Gastrocnemius medialis (tissue), 4 donors: ENCODE measurements around the gene HEXD. TPM values are rescaled to one million over a fixed set of nuclear protein-coding genes. Genes with fewer than 3 reads are reported as not detected.
A peak's percentile ranks its signal among the peaks of the same experiment; 100 is the strongest.

Experiments
- ATAC-seq, 2 donors: fragments of 150-250 bp; one replicate each; pipeline ENCODE4 v1.9.1; 2016
- DNase-seq, 2 donors: peaks; one replicate each; pipeline ENCODE4 v3.0.0-alpha.2; 2019
- H3K27ac ChIP-seq, 4 donors: fragments of 200-600 bp; sonication (generic); 1 replicate in 1 of 4; 2 replicates in 3 of 4; pipeline ENCODE4 v1.5.1; 2016 to 2018; ENCODE audit warnings: mild to moderate bottlenecking in 2 of 4, moderate library complexity in 1 of 4
- H3K27me3 ChIP-seq, 3 donors: fragments of 200-600 bp; sonication (generic) in 2 of 3; 1 replicate in 1 of 3; 2 replicates in 2 of 3; pipeline versions ENCODE4 v1.5.1 to v1.6.0; 2016 to 2019; ENCODE audit warnings: mild to moderate bottlenecking in 1 of 3, moderate library complexity in 1 of 3
- H3K36me3 ChIP-seq, 2 donors: fragments of 200-600 bp; sonication (generic) in 1 of 2; one replicate each; pipeline ENCODE4 v1.5.1; 2017 to 2018
- H3K4me1 ChIP-seq, 2 donors: fragments of 200-600 bp; sonication (generic) in 1 of 2; one replicate each; pipeline ENCODE4 v1.5.1; 2016 to 2017; ENCODE audit warnings: mild to moderate bottlenecking in 2 of 2
- H3K4me3 ChIP-seq, 4 donors: fragments of 200-600 bp; sonication (generic) in 3 of 4; 1 replicate in 1 of 4; 2 replicates in 3 of 4; pipeline ENCODE4 v1.5.1; 2016 to 2019; ENCODE audit warnings: mild to moderate bottlenecking in 2 of 4
- H3K9me3 ChIP-seq, 3 donors: fragments of 200-600 bp; sonication (generic) in 2 of 3; 1 replicate in 1 of 3; 2 replicates in 2 of 3; pipeline ENCODE4 v1.5.1; 2016 to 2019
- POLR2A ChIP-seq, 2 donors: fragments of 450-650 bp; IDR thresholded peaks; one replicate each; pipeline ENCODE4 v1.6.1; 2017; ENCODE audit warnings: antibody characterized with exemption in 2 of 2, mild to moderate bottlenecking in 2 of 2, moderate library complexity in 2 of 2
- in situ Hi-C, 4 donors: fragments of 200-750 bp; cut with MboI; loops; one replicate each; pipeline versions ENCODE4 v1.15.0 to v1.8.0; 2017; ENCODE audit warnings: low sequenced_read_pairs in 4 of 4
- intact Hi-C: fragments of 100-400 bp; cut with DNase I; formaldehyde crosslinking; loops from one replicate; pipeline ENCODE4 v1.15.1; 2023; ENCODE audit warnings: low total_unique reads
- total RNA-seq, 4 donors: library from RNA; depleted of rRNA; stranded (reverse); fragments of >200 nt; gene quantifications; one replicate each; pipeline versions ENCODE4 v1.1.0 to v1.2.3, GENCODE V29; 2016
- TF ChIP-seq, protein P1 (sequence below), 5 experiments: fragments of 450-650 bp in 3 of 5; fragments of 200-600 bp in 2 of 5; sonication (generic) in 2 of 5; IDR thresholded peaks in 4 of 5; conservative IDR thresholded peaks in 1 of 5; 1 replicate in 4 of 5; 2 replicates in 1 of 5; pipeline ENCODE4 v1.5.1; 2016 to 2019; ENCODE audit warnings: antibody characterized with exemption in 5 of 5, mild to moderate bottlenecking in 3 of 5, moderate library complexity in 3 of 5

HEXD gene
- total RNA-seq, 4 donors from 2014 or later, result 15.5 to 35.1 (median 22.5) TPM

DNA sequence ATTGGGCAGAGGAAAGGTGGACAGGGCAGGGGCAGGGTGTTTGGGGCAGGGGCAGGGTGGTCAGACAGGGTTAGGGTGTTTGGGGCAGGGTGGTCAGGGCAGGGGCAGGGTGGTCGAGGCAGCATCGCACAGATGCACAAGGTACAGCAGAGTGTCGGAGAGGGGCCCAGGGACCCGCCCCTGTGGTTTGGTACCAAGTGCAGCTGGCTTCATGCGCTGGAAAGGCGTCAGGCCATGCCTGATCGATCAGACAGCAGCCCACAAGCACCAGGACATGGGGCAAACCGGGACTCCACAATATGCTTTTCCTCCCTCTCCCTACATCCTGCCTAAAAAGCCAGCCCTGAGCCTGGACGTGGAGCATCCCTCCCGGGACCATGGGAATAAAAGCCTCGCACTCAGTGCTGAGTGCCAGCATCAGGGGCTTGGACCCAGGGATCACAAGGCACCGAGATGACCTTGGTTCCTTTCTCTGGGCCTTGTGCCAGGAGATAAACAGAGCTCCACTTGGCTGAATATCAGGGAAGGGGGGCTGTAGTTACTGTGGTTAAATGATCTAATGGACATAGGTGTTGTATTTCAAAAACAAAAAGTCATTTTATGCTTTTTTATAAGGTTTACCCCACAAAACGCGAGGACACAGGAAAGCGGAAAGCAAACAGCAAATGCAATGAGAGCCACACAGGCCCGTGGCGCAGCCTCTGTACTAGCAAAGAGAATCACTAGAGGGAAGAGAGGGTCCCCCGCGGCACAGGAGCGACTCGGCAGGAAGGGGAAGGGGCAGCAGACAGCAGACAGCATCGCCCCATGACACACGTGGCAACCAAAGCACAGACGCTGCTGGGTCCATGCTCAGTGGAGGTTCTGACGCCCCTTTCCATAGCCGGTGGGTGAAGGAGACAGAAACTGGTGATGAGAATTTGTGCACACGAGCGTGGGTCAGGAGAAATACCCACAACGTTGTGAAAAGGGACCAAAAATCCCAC lies 5.3 kb upstream of the HEXD start:
- Histone ChIP-seq H3K9me3 (no peaks in the 10 kb centered on the region), H3K36me3 (no peaks in the 10 kb centered on the region), H3K4me3 (no peak overlapping the region), H3K27me3 (no peaks in the 10 kb centered on the region), H3K4me1 (peaks cover 6 to 11% of the 10 kb centered on the region in 2 donors), H3K27ac (no peak overlapping the region)
- no peak for DNase-seq
- in situ Hi-C loops, result loop anchor here in 3 of 4 donors (5.0 to 10.0 kb wide), 2 partner anchors 58 to 61 kb away; partner anchors contain the start of gene TEX19 (in 1 of the 3)
- ATAC-seq, result no peak
- TF ChIP-seq, protein P1, sequence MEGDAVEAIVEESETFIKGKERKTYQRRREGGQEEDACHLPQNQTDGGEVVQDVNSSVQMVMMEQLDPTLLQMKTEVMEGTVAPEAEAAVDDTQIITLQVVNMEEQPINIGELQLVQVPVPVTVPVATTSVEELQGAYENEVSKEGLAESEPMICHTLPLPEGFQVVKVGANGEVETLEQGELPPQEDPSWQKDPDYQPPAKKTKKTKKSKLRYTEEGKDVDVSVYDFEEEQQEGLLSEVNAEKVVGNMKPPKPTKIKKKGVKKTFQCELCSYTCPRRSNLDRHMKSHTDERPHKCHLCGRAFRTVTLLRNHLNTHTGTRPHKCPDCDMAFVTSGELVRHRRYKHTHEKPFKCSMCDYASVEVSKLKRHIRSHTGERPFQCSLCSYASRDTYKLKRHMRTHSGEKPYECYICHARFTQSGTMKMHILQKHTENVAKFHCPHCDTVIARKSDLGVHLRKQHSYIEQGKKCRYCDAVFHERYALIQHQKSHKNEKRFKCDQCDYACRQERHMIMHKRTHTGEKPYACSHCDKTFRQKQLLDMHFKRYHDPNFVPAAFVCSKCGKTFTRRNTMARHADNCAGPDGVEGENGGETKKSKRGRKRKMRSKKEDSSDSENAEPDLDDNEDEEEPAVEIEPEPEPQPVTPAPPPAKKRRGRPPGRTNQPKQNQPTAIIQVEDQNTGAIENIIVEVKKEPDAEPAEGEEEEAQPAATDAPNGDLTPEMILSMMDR (IDR thresholded peaks at IDR 0.05 in 4 of 5, conservative IDR thresholded peaks at IDR 0.05 in 1 of 5), result no peak
- TF ChIP-seq POLR2A (IDR thresholded peaks at IDR 0.05), result no peak
- intact Hi-C loops, result loop anchor here (10.0 kb wide), 1 partner anchor 208 kb away; no protein-coding TSS in a partner anchor

GRCh38 chr17:82414548-82415281 lies 3.4 kb upstream of the HEXD start:
- DNase-seq (peak in 1 of 2 donors; percentile 50), ATAC-seq (peak; percentile 49)
- intact Hi-C loops (loop anchor here (1.0 to 10.0 kb wide), 3 partner anchors 62 to 210 kb away; no protein-coding TSS in a partner anchor), in situ Hi-C loops (loop anchor here in 3 of 4 donors (5.0 to 10.0 kb wide), 2 partner anchors 60 to 62 kb away; partner anchors contain the start of gene TEX19 (in 1 of the 3))
- Histone ChIP-seq H3K4me1 (peaks cover 16 to 19% of the 10 kb centered on the region in 2 donors), H3K27me3 (no peaks in the 10 kb centered on the region), H3K36me3 (no peaks in the 10 kb centered on the region), H3K4me3 (no peak overlapping the region), H3K27ac (no peak overlapping the region), H3K9me3 (no peaks in the 10 kb centered on the region)
- TF ChIP-seq, protein P1 (IDR thresholded peaks at IDR 0.05 in 4 of 5, conservative IDR thresholded peaks at IDR 0.05 in 1 of 5), result peak; percentile 74 to 86 (median 79)
- TF ChIP-seq POLR2A (IDR thresholded peaks at IDR 0.05), result no peak

DNA sequence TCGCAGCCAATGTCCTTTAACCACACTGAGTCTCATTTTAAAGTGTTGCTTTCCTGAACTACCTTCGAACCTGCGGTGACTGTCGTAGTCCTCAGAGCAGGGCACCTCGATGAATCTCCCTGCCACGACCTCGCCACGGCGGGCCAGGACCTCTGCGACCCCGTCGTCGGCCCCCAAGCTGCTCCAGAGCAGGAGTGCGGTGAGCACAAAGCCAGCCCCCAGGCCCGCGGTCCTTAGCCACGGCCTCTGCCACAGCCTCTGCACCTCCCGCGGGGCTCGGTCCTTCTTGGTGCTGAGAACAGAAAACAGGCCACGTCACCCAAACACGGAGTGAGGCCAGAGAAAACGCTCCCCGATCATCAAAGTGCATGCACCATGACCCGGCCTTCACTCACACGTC lies 2.8 kb upstream of the HEXD start:
- ATAC-seq (no peak), DNase-seq (no peak)
- Histone ChIP-seq H3K27me3 (no peaks in the 10 kb centered on the region), H3K36me3 (peaks cover 0 to 4% of the 10 kb centered on the region in 2 donors), H3K27ac (no peak overlapping the region), H3K9me3 (no peaks in the 10 kb centered on the region), H3K4me3 (no peak overlapping the region), H3K4me1 (peaks cover 16 to 19% of the 10 kb centered on the region in 2 donors)
- in situ Hi-C loops (loop anchor here in 1 of 4 donors (10.0 kb wide), 1 partner anchor 61 kb away; the partner anchor contains the start of gene TEX19), intact Hi-C loops (loop anchor here (5.0 to 10.0 kb wide), 2 partner anchors 137 to 211 kb away; no protein-coding TSS in a partner anchor)
- TF ChIP-seq POLR2A (IDR thresholded peaks at IDR 0.05), result no peak
- TF ChIP-seq, protein P1 (IDR thresholded peaks at IDR 0.05 in 4 of 5, conservative IDR thresholded peaks at IDR 0.05 in 1 of 5), result no peak

DNA sequence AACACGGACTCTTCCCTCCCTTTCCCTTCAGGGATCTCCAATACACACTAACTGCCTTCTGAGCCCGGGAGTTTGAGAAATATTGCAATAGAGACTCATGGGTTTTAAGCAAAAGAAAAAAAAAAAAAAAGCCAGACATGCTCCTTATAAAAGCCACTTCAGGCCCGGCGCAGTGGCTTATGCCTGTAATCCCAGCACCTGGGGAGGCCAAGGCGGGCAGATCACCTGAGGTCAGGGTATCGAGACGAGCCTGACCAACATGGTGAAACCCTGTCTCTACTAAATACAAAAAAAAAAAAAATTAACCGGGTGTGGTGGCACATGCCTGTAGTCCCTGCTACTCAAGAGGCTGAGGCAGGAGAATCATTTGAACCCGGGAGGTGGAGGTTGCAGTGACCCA lies 2.4 kb upstream of the HEXD start:
- intact Hi-C loops, result loop anchor here (5.0 to 10.0 kb wide), 2 partner anchors 137 to 211 kb away; no protein-coding TSS in a partner anchor
- Histone ChIP-seq H3K27me3 (no peaks in the 10 kb centered on the region), H3K4me1 (peaks cover 16 to 19% of the 10 kb centered on the region in 2 donors), H3K9me3 (no peaks in the 10 kb centered on the region), H3K36me3 (peaks cover 0 to 8% of the 10 kb centered on the region in 2 donors), H3K27ac (no peak overlapping the region), H3K4me3 (no peak overlapping the region)
- no peak for TF ChIP-seq POLR2A (IDR thresholded peaks at IDR 0.05)
- TF ChIP-seq, protein P1 (IDR thresholded peaks at IDR 0.05 in 4 of 5, conservative IDR thresholded peaks at IDR 0.05 in 1 of 5), result no peak
- ATAC-seq, result no peak
- in situ Hi-C loops, result loop anchor here in 1 of 4 donors (10.0 kb wide), 1 partner anchor 61 kb away; the partner anchor contains the start of gene TEX19
- DNase-seq, result no peak
